Measurements from ENCODE around the gene GALNT9.

- TF ChIP-seq CTCF (conservative IDR thresholded peaks at IDR 0.05 in 1 of 2, IDR thresholded peaks at IDR 0.05 in 1 of 2; ENCODE audit: extremely low read depth in 1 of 2, insufficient read depth in 1 of 2, low read depth in 1 of 2, low read length in 2 of 2), result no peak
- no peak for TF ChIP-seq EZH2 (IDR thresholded peaks at IDR 0.05; ENCODE audit: borderline replicate concordance, low read length)
These were observed 110.9 kb downstream of the GALNT9 start for GRCh38 chr12:132218527-132218875.

Data from mammary epithelial cell (primary cell).